Tibial nerve (tissue), 4 donors: Measurements from ENCODE around the gene TGM3. TPM values are rescaled to one million over a fixed set of nuclear protein-coding genes. Genes with fewer than 3 reads are reported as not detected.

Experiments
- DNase-seq, 2 donors: peaks; one replicate each; pipeline ENCODE4 v3.0.0-alpha.2; 2019; ENCODE audit warnings: low spot score in 2 of 2
- H3K27ac ChIP-seq, 4 donors: fragments of 200-600 bp; sonication (generic) in 3 of 4; one replicate each; pipeline ENCODE4 v1.5.1; 2017 to 2019; ENCODE audit warnings: mild to moderate bottlenecking in 1 of 4
- H3K27me3 ChIP-seq, 2 donors: fragments of 200-600 bp; sonication (generic) in 1 of 2; one replicate each; pipeline versions ENCODE4 v1.5.1 to v1.6.0; 2017 to 2019
- H3K36me3 ChIP-seq, 3 donors: fragments of 200-600 bp; sonication (generic); one replicate each; pipeline ENCODE4 v1.5.1; 2018 to 2019
- H3K4me1 ChIP-seq, 4 donors: fragments of 200-600 bp; sonication (generic) in 3 of 4; one replicate each; pipeline ENCODE4 v1.5.1; 2017 to 2019
- H3K4me3 ChIP-seq, 4 donors: fragments of 200-600 bp; sonication (generic) in 3 of 4; one replicate each; pipeline ENCODE4 v1.5.1; 2017 to 2019; ENCODE audit warnings: mild to moderate bottlenecking in 1 of 4, moderate library complexity in 1 of 4
- H3K9me3 ChIP-seq, 4 donors: fragments of 200-600 bp; sonication (generic) in 3 of 4; one replicate each; pipeline ENCODE4 v1.5.1; 2017 to 2019
- CTCF ChIP-seq, 5 experiments: fragments of 200-600 bp in 3 of 5; fragments of 450-650 bp in 2 of 5; sonication (generic) in 3 of 5; IDR thresholded peaks; one replicate each; pipeline ENCODE4 v1.5.1; 2016 to 2019; ENCODE audit warnings: antibody characterized with exemption in 5 of 5, mild to moderate bottlenecking in 3 of 5, moderate library complexity in 2 of 5
- EP300 ChIP-seq, 2 donors: sonication (generic); formaldehyde crosslinking; IDR thresholded peaks; one replicate each; pipeline ENCODE4 v1.6.1; 2017; ENCODE audit warnings: antibody characterized with exemption in 2 of 2, mild to moderate bottlenecking in 1 of 2
- POLR2A ChIP-seq, 2 donors: fragments of 450-650 bp; IDR thresholded peaks; one replicate each; pipeline ENCODE4 v1.6.1; 2017; ENCODE audit warnings: antibody characterized with exemption in 2 of 2, mild to moderate bottlenecking in 2 of 2, moderate library complexity in 2 of 2
- WGBS, 2 donors: methylation state at CpG; one replicate each; pipeline ENCODE4 v1.1.5; 2018; 5-methylcytosine and 5-hydroxymethylcytosine counted together
- total RNA-seq, 4 donors: library from RNA; depleted of rRNA; stranded (reverse); fragments of >200 nt; gene quantifications; one replicate each; pipeline ENCODE4 v1.1.0, GENCODE V29; 2016

TGM3 gene
- total RNA-seq, 4 donors from 2014 or later = not detected

GRCh38 chr20:2364044-2364443, 68.2 kb downstream of the TGM3 start:
- no peaks in the 10 kb centered on the region for H3K36me3 ChIP-seq
- H3K9me3 ChIP-seq = peaks cover 0 to 30% (median 2%) of the 10 kb centered on the region in 4 donors
- H3K4me1 ChIP-seq = no peaks in the 10 kb centered on the region
- TF ChIP-seq POLR2A (IDR thresholded peaks at IDR 0.05) (no peak), CTCF (IDR thresholded peaks at IDR 0.05) (no peak), EP300 (IDR thresholded peaks at IDR 0.05) (no peak)
- 60 to 71% methylated on average over 4 of the region's 4 CpGs for WGBS, 2 donors
- no peak overlapping the region for H3K27ac ChIP-seq
- H3K4me3 ChIP-seq = no peak overlapping the region
- DNase-seq = no peak
- H3K27me3 ChIP-seq = no peaks in the 10 kb centered on the region

- DNase-seq = no peak
- TF ChIP-seq CTCF (IDR thresholded peaks at IDR 0.05) (no peak), POLR2A (IDR thresholded peaks at IDR 0.05) (no peak), EP300 (IDR thresholded peaks at IDR 0.05) (no peak)
- Histone ChIP-seq H3K4me1 (no peaks in the 10 kb centered on the region), H3K36me3 (no peaks in the 10 kb centered on the region), H3K27me3 (no peaks in the 10 kb centered on the region), H3K27ac (no peak overlapping the region), H3K4me3 (no peak overlapping the region), H3K9me3 (peaks cover 0 to 26% (median 2%) of the 10 kb centered on the region in 4 donors)
- WGBS, 2 donors = 86 to 100% methylated on average over 2 of the region's 2 CpGs
Measured at GRCh38 chr20:2365091-2365490, 69.3 kb downstream of the TGM3 start.

- H3K4me3 ChIP-seq = no peak overlapping the region
- 76 to 80% methylated on average over 3 of the region's 3 CpGs for WGBS, 2 donors
- no peaks in the 10 kb centered on the region for H3K36me3 ChIP-seq
- DNase-seq = no peak
- TF ChIP-seq POLR2A (IDR thresholded peaks at IDR 0.05) (no peak), EP300 (IDR thresholded peaks at IDR 0.05) (no peak), CTCF (IDR thresholded peaks at IDR 0.05) (no peak)
- no peak overlapping the region for H3K27ac ChIP-seq
- peaks cover 0 to 20% (median 2%) of the 10 kb centered on the region in 4 donors for H3K9me3 ChIP-seq
- H3K27me3 ChIP-seq = no peaks in the 10 kb centered on the region
- H3K4me1 ChIP-seq = no peaks in the 10 kb centered on the region
Measured at GRCh38 chr20:2365666-2366065, 69.9 kb downstream of the TGM3 start.

- no peak for TF ChIP-seq POLR2A (IDR thresholded peaks at IDR 0.05)
- DNase-seq = no peak
Measured at GRCh38 chr20:2368621-2369020, 72.8 kb downstream of the TGM3 start.

GRCh38 chr20:2373098-2373497, 77.3 kb downstream of the TGM3 start:
- no peak for DNase-seq
- H3K27ac ChIP-seq = no peak overlapping the region
- H3K4me1 ChIP-seq = no peaks in the 10 kb centered on the region
- H3K4me3 ChIP-seq = no peak overlapping the region
- peaks cover 0 to 8% (median 0%) of the 10 kb centered on the region in 4 donors for H3K9me3 ChIP-seq
- no peak for TF ChIP-seq POLR2A (IDR thresholded peaks at IDR 0.05)
- no peaks in the 10 kb centered on the region for H3K36me3 ChIP-seq
- H3K27me3 ChIP-seq = no peaks in the 10 kb centered on the region

More at GRCh38 chr20:2368621-2369020, 72.8 kb downstream of the TGM3 start:
- no peak overlapping the region for H3K27ac ChIP-seq
- no peak overlapping the region for H3K4me3 ChIP-seq
- H3K4me1 ChIP-seq = no peaks in the 10 kb centered on the region
- no peaks in the 10 kb centered on the region for H3K27me3 ChIP-seq
- H3K9me3 ChIP-seq = peaks cover 0 to 8% (median 0%) of the 10 kb centered on the region in 4 donors
- H3K36me3 ChIP-seq = no peaks in the 10 kb centered on the region
- 36 to 43% methylated on average over 1 of the region's 1 CpG for WGBS, 2 donors

- TF ChIP-seq EP300 (IDR thresholded peaks at IDR 0.05) (no peak), CTCF (IDR thresholded peaks at IDR 0.05) (no peak), POLR2A (IDR thresholded peaks at IDR 0.05) (no peak)
- Histone ChIP-seq H3K9me3 (no peaks in the 10 kb centered on the region), H3K4me3 (no peak overlapping the region), H3K4me1 (no peaks in the 10 kb centered on the region), H3K27ac (no peak overlapping the region), H3K36me3 (no peaks in the 10 kb centered on the region), H3K27me3 (no peaks in the 10 kb centered on the region)
- WGBS, 2 donors = 77 to 87% methylated on average over 9 of the region's 9 CpGs
- DNase-seq = no peak
Measured at GRCh38 chr20:2374346-2375125, 78.7 kb downstream of the TGM3 start.
